Amniotic stem cell (primary cell): ENCODE data around the gene STX16.
"Not testable (repeated sequence)": the region's sequence is repeated elsewhere in the genome, so short reads cannot be mapped to it uniquely, and the experiment has no call there.

Experiments used
- DNase-seq: peaks from one replicate; lab custom pipeline; 2025; lab: John Stamatoyannopoulos, UW

Gene STX16

DNA sequence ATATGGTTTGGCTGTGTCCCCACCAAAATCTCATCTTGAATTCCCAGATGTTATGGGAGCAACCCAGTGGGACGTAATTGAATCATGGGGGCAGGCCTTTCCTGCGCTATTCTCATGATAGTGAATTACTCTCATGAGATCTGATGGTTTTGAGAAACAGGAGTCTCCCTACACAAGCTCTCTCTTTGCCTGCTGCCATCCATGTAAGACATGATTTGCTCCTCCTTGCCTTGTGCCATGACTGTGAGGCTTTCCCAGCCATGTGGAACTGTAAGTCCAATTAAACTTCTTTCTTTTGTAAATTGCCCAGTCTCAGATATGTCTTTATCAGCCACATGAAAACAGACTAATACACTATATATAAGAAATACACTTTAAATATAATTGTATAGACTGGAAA is 75.1 kb downstream of the STX16 start:
- DNase-seq, result not testable (repeated sequence)
